Endometrial microvascular endothelial cells (primary cell): ENCODE results near the gene RRAGA. TPM values are rescaled to one million over a fixed set of nuclear protein-coding genes. Genes with fewer than 3 reads are reported as not detected.
"Not testable (repeated sequence)": the region's sequence is repeated elsewhere in the genome, so short reads cannot be mapped to it uniquely, and the experiment has no call there.

Experiments used
- in situ Hi-C: cut with HindIII; loops from 2 replicates; pipeline ENCODE4 v1.10.0; 2017; ENCODE audit warnings: low sequenced_read_pairs, low pct_unique_long_range_greater_than_20kb; ENCODE audit errors: inconsistent ontology term
- total RNA-seq: library from RNA; depleted of rRNA; stranded (reverse); fragments of >200 nt; gene quantifications from one replicate; pipeline ENCODE4 v1.2.3, GENCODE V29; 2015; ENCODE audit errors: inconsistent ontology term

The RRAGA gene, protein sequence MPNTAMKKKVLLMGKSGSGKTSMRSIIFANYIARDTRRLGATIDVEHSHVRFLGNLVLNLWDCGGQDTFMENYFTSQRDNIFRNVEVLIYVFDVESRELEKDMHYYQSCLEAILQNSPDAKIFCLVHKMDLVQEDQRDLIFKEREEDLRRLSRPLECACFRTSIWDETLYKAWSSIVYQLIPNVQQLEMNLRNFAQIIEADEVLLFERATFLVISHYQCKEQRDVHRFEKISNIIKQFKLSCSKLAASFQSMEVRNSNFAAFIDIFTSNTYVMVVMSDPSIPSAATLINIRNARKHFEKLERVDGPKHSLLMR
- total RNA-seq = 78.4 TPM

- in situ Hi-C loops = no loop called here
Measured at GRCh38 chr9:19048966-19049916, at the start of gene RRAGA. RRAGA (plus strand) TSS chr9:19049427; CDS start chr9:19049660, 233 bp downstream.

DNA sequence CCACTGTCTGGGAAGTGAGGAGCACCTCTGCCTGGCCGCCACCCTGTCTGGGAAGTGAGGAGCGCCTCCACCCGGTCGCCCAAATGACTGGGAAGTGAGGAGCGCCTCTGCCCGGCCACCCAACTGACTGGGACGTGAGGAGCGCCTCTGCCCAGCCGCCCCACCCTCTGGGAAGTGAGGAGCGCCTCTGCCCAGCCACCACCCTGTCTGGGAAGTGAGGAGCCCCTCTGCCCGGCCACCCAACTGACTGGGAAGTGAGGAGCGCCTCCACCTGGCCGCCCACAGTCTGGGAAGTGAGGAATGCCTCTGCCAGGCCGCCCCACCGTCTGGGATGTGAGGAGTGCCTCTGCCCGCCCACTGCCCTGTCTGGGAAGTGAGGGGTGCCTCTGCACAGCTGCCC lies 49.1 kb upstream of the RRAGA start:
- in situ Hi-C loops = no loop called here

DNA sequence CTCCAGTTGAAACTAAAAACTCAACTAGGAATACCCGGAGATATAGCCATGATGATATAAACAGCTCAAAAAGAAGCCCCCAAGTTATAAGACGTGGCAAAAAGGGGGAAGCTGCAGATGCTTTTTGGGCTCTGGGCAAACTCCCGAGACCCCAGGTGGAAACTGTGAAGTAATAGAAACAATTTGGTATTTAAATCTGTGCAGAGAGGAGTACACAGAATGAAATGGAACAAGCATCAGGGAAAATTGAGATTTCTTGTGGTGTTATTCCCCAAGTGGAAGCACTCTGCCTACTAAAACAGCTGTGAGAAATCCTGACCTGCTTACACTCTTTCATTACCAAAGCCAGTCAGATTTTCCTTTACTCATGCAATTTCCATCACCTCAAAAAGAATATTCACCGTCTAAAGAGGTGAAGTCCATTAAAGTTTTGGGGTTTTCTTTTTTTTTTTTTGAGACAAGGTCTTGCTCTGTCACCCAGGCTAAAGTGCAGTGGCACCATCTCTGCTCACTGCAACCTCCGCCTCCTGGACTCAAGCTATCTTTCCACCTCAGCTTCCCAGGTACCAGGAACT lies 39.7 kb upstream of the RRAGA start:
- in situ Hi-C loops = no loop called here

DNA sequence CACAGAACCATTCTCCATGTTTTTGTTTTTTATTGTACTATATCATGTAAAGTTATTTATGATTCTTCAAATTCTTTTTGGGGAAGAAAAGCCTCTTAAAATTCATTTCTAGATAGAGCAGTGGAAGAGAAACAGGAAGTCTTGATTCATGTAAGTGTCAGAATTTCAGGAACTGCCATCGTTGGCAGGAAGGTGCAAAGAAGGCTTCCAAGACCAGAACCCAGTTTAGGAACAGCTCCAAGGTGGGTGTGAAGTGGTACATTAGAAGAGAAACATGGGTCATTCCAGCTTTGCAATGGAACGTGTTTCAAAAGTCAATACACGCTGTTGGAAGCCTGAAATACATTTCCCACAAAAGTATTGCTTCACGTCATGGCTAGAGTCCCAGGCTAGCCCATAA lies 31.0 kb upstream of the RRAGA start:
- in situ Hi-C loops = no loop called here

GRCh38 chr9:19020886-19021455 lies 28.3 kb upstream of the RRAGA start:
- in situ Hi-C loops = no loop called here

- in situ Hi-C loops = not testable (repeated sequence)
Measured at GRCh38 chr9:19021649-19022048, 27.6 kb upstream of the RRAGA start.

- in situ Hi-C loops = no loop called here
Measured at GRCh38 chr9:19022206-19022605, 27.0 kb upstream of the RRAGA start.

GRCh38 chr9:19023078-19023477 lies 26.1 kb upstream of the RRAGA start:
- in situ Hi-C loops = no loop called here

GRCh38 chr9:19026375-19026774 lies 22.9 kb upstream of the RRAGA start:
- in situ Hi-C loops = no loop called here

DNA sequence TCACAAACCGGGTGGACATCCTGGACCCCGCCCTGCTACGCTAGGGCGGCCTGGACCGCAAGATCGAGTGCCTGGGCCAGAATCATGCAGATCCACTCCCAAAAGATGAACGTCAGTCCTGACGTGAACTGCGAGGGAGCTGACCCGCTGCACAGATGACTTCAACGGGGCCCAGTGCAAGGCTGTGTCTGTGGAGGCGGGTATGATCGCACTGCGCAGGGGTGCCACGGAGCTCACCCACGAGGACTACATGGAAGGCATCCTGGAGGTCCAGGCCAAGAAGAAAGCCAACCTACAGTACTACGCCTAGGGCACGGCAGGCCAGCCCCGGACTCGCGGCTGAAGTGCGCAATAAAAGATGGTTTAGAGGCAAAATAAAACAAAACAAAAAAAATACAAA lies 21.4 kb upstream of the RRAGA start:
- in situ Hi-C loops = no loop called here

DNA sequence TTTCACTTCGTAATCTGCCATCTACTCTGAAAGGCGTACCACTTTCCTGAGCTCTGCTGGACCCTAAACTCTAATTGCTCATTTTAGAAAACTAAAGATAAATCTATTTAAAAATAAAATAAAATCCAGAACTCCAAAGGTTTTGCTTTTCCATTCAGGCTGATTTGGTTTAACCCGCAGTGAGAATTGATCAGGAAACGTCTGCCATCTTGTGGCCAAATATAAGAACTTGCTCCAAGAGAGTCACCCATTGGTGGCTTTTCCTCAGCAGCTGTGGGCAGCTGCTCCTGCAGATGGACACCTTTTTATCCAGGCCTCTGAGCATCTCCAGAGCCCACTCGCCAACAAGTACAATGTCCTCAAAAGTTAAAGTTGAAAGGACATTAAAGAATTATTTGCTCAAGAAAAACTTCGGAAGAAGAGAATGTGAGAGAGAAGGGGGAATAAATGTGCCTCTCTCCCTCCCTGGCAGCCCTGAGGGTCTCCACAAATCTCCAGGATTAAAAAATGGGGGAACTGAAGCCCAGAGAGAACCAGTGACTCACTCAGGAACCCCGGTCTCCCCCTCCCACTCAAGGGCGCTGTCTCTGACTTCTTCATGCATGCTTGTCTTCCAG lies 20.3 kb upstream of the RRAGA start:
- in situ Hi-C loops = no loop called here

DNA sequence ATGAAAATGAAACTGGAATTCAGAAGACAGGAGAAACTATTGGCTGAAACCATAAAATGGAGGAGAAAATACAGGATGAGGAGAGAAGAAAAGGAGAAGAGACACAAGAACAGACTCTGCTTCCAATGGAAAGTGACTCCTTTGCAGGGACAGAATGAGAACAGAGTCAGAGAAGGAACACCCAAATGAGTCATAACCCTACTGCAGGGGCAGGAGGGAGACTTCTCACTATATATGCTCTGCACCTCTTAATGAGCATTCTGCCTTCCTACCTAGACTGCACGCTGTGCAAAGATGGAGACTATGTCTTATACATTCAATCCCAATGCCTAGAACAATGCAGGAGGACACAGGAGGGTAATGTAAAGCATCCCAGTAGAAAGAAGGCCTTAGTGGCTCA lies 18.3 kb upstream of the RRAGA start:
- in situ Hi-C loops = no loop called here

DNA sequence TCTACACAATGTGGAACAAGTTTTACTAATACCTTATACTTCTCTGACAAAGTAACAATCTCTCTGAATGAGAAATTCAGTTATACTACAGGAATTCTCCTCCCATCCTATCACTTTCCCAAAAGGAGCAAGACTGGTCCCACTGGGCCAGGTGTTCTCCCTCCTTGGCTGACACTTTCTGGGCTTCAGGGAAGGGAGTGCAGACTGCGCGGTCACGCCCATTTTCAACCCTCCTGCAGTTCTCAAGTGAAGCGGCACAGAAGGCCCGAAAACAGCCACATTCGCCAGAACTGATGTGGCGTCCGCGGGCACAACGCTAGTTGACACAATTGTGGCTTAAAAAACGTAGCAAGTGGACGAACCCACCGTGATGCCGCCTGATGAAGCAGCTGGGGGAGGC lies 16.8 kb upstream of the RRAGA start:
- in situ Hi-C loops = no loop called here

DNA sequence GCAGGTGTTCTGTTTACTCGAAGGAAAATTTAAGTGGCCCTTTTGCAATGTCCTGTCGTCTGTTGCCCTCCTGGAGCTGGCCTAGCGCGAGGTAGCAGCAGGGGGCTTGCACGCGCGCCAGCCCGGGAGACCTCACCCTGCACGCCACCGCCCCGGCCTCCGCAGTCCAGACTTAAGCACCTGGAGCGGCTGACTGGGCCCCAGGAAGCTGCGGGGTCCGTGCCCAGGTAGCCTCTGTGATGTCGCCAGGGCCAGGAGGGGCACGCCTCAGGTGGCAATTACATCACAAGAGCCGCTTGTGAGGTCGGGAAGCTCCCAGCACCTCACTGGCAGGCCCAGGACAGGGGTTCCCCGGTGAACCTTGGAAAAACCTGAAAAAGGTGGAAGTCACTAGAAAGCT lies 16.2 kb upstream of the RRAGA start, which contains the start of gene SAXO1:
TSS of gene SAXO1 (minus strand) at position 195 of the 400 bp plus-strand sequence. CDS start 301 bp downstream, outside the sequence.
- in situ Hi-C loops = no loop called here

DNA sequence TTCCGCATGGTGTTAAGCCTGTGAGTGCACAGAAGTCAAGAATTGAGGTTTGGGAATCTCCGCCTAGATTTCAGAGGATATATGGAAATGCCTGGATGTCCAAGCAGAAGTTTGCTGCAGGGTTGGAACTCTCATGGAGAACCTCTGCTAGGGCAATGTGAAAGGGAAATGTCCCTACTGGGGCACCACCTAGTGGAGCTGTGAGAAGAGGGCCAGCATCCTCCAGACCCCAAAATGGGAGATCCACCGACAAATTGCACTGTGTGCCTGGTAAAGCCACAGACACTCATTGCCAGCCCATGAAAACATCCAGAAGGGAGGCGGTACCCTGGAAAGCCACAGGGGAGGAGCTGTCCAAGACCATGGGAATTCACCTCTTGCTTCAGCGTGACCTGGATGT lies 12.6 kb upstream of the RRAGA start:
- in situ Hi-C loops = no loop called here

- in situ Hi-C loops = no loop called here
Measured at GRCh38 chr9:19049917-19050636, 850 bp downstream of the RRAGA start.

DNA sequence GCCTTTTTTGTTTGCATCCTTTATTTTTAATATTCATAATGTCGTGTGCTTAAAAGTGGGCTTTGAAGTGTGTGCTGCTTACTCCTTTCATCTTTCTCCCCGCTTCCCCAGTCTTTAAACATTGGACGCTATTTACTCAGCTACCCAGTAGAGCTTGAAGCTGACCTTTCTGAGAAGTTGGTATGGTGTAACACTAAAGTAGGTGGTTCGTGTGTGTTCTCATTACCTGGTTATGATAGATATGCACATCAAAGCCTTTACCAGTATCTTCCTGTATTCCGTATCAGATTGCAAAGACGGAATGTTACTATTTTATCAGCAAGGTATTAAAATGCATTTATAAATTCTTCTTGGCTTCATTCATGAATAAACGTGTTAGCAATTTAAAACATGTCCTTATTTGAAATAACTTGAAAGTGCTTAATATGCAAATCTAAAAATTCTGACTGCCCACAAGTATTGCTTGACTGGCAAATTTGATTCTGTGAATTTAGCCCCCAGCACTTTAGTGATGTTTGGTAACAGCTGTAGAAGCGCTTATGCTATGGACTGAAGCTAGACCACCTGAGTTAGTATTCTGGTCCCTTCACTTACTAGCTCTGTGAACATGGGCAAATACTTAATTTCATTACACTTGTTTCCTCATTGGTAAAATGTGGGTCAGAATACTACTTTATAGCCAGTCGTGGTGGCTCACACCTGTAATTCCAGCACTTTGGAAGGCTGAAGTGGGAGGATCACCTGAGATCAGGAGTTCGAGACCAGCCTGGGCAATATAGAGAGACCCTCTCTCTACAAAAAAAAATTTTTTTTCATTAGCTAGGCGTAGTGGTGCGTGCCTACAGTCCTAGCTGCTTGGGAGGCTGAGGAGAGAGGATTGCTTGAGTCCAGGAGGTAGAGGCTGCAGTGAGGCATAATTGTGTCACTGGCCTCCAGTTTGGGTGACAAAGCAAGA lies 1.7 kb downstream of the RRAGA start:
- in situ Hi-C loops = no loop called here
